Stimulated activated CD8-positive, alpha-beta memory T cell treated with anti-CD3 and anti-CD28 coated beads, Interleukin-15, amount 100 ng/mL, for 24 hours (primary cell): ENCODE measurements around the gene NBPF12.
"Not testable (repeated sequence)": the region's sequence is repeated elsewhere in the genome, so short reads cannot be mapped to it uniquely, and the experiment has no call there.

Source experiments
- DNase-seq: peaks from one replicate; pipeline ENCODE4 v3.0.0-alpha.2; 2020; ENCODE audit warnings: low read depth

The NBPF12 gene

DNA sequence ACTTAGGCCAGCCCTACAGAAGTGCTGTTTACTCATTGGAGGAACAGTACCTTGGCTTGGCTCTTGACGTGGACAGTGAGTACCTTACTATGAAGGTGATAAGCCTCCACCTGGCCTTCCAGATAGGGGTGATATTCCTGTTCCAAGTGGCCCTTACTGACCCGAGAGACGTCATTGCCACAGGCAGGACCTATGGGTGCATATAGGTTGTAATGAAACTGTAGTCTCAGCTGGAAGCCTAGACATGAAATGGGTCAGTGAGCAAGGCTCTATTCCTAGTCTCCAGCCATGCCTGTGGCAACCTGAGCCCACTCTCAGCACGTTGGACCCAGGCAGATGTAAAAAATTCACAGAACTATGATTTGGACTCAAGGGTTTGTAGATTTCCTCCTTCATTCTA, 48.3 kb downstream of the NBPF12 start:
- DNase-seq: not testable (repeated sequence)

DNA sequence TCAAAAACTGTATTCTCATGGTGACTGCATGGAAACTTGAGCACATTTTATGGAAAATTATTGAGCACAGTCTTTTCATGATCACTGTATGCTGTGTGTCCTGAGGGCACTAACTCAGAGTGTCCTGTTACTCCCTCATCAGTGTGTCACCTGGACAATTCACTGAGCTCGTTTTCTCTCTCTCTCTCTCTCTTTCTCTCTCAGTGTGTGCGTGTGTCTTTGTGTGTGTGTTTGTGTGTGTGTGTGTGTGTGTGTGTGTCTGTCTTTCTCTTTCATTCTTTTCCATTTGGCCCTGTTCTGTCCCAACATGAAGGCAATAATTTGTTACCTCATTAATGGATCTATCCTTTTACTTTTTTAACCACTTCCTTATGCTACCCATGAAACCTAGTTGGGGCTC, 49.4 kb downstream of the NBPF12 start:
- DNase-seq: not testable (repeated sequence)

DNA sequence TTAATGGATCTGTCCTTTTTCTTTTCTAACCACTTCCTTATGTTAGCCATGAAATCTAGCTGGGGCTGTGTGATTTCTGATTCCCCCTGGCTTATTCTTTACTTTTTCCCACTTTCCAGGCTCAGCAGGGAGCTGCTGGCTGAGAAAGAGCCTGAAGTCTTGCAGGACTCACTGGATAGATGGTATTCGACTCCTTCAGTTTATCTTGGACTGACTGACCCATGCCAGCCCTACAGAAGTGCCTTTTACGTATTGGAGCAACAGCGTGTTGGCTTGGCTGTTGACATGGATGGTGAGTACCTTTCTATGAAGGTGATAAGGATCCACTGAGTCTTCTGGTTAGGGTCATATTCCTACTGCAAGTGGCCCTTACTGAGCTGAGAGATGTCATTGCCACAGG, 51.3 kb downstream of the NBPF12 start:
- not testable (repeated sequence) for DNase-seq

DNA sequence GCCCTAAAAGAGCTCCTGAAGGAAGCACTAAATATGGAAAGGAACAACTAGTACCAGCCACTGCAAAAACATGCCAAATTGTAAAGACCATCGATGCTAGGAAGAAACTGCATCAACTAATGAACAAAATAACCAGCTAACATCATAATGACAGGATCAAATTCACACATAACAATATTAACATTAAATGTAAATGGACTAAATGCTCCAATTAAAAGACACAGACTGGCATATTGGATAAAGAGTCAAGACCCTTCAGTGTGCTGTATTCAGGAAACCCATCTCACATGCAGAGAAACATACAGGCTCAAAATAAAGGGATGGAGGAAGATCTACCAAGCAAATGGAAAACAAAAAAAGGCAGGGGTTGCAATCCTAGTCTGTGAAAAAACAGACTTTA, 70.4 kb downstream of the NBPF12 start:
- DNase-seq: not testable (repeated sequence)

DNA sequence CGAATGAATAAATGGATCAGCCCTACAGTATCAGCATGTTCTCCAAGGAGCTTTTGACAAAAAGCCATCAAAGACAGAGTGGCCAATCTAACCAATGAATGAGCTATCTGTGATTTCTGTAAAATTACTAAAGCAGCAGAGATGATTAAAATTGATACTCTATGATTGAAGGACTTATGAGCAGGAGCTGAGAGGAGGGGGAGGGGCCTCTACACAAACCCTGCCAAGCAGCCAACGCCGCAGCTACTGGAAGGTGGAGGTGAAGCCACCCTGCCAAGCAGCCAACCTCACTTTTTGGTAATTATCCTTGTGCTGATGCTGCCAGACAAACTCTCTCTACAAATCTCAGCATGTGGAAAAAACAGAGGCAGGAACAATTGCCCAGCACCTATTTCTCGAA, 88.9 kb downstream of the NBPF12 start:
- DNase-seq: not testable (repeated sequence)

DNA sequence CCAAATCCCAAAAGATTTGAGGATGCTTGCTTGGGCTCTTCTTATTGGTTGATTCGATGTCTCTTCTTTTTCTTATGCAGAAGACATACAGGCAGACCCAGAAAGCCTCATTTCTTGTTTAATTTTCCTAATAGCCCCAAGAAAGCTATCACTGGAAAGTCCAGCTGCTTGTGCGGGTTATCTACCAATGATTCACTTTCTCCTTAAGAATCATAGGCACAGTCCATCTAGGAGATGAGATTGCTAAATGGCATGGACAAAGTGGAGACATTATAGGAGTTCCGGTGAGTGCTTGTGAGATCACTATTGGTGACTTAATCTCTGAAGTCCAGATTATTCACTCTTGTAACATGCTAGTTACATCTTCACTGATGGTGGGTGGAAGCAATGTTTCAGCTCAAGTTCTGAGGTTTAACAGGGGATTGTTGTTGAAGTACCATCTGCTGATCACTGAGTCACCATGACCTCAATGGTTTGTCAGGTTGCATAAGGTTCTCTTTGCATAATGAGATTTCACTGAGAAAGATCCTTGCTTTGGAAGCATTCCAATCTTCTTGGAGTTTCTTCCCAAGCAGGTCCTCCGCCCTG, 92.0 kb downstream of the NBPF12 start:
- not testable (repeated sequence) for DNase-seq

DNA sequence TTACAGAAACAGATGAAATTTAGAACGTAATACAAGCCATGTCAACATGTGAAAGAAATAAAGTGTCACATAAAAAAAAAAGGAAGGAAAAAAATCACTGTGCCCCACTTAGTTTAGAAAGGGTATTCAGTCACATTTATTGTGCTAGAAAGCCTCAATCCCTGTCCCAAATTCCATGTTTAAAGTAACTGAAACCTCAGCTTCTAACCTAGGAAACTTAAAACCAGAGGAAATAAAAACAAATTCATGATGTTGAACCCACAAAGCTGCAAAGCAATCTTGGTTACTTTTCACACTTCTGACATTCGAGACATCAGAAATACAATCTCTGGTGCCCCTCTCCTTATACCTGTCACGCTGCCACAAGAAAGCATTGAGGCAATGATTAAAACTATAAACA, 101.8 kb downstream of the NBPF12 start:
- DNase-seq: no peak

DNA sequence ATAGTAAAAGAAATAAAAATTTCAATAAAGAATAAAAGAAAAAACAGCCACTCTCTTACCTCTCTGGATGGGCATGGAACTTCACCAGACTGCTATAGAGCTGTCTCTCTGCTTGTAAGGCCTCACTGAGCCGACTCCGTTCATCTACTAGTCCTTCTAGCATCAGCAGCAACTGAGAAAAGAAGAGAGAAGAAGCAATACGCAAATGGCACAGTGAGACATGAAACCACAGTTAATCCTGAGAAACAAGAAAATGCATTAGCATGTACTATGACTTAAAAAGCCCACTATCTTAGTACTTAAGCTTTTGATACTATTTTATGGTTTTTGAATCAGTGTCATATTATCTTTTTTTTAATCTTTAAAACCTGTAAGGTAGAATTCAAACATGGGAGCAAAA, 104.8 kb downstream of the NBPF12 start:
- DNase-seq: not testable (repeated sequence)

DNA sequence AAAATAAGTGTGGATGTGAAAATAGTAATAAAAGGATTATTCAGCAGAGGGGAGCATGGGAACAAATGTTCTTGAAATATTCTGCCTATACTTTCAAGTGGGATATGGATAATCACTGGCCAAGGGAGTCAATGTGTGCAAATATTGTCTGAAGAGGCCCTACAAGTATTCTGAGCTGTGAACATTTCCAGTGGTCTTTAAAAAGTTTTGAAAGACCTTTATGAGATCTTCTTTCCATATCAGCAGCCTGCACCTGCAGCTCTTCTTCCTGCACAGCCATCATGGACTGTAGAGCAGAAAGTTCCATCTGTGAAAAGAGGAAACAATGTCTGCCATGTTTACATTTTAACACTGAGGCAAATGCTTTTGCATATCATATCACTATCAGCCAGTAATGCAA, 106.4 kb downstream of the NBPF12 start:
- DNase-seq: not testable (repeated sequence)
